Astrocyte (in vitro differentiated cells and primary cell): Measurements from ENCODE around the gene TMEM86A. TPM values are rescaled to one million over a fixed set of nuclear protein-coding genes. Genes with fewer than 3 reads are reported as not detected.

Experiments used
- DNase-seq: peaks from one replicate; pipeline ENCODE4 v3.0.0-alpha.2; 2010; ENCODE audit warnings: low read depth
- FAIRE-seq: peaks from 2 replicates; lab custom pipeline; 2011; peaks lifted over from hg19 to GRCh38; lab: Jason Lieb, UNC
- H2AFZ ChIP-seq: 2 replicates; pipeline ENCODE4 v1.6.0; 2012; ENCODE audit warnings: low read depth, low read length, inconsistent platforms
- H3K27ac ChIP-seq: 2 replicates; pipeline ENCODE4 v1.5.1; 2011; ENCODE audit warnings: low read depth, low read length, inconsistent platforms
- H3K27me3 ChIP-seq: 2 replicates; pipeline ENCODE4 v1.6.0; 2011; ENCODE audit warnings: low read length, inconsistent platforms; ENCODE audit not compliant: insufficient read depth
- H3K36me3 ChIP-seq: 2 replicates; pipeline ENCODE4 v1.5.1; 2011; ENCODE audit warnings: low read length, inconsistent platforms; ENCODE audit not compliant: insufficient read depth
- H3K4me1 ChIP-seq: 2 replicates; pipeline ENCODE4 v1.5.1; 2011; ENCODE audit warnings: low read length, inconsistent platforms; ENCODE audit not compliant: insufficient read depth
- H3K4me2 ChIP-seq: 2 replicates; pipeline ENCODE4 v1.6.0; 2012; ENCODE audit warnings: low read length, inconsistent platforms
- H3K4me3 ChIP-seq: 2 replicates; pipeline ENCODE4 v1.5.1; 2011; ENCODE audit warnings: low read depth, mild to moderate bottlenecking, low read length, inconsistent platforms; ENCODE audit not compliant: insufficient read depth
- H3K79me2 ChIP-seq: 2 replicates; pipeline ENCODE4 v1.6.0; 2012; ENCODE audit warnings: mild to moderate bottlenecking, low read length, inconsistent platforms; ENCODE audit not compliant: insufficient read depth
- H3K9ac ChIP-seq: 2 replicates; pipeline ENCODE4 v1.6.0; 2012; ENCODE audit warnings: mild to moderate bottlenecking, low read length, inconsistent platforms
- H3K9me3 ChIP-seq: 2 replicates; pipeline ENCODE4 v1.5.1; 2012; ENCODE audit warnings: low read depth, mild to moderate bottlenecking, low read length, inconsistent platforms; ENCODE audit not compliant: insufficient read depth
- H4K20me1 ChIP-seq: 2 replicates; pipeline ENCODE4 v1.6.0; 2012; ENCODE audit warnings: low read length, inconsistent platforms; ENCODE audit not compliant: insufficient read depth
- H3K27ac Mint-ChIP-seq: one replicate; pipeline ENCODE4 v1.8.0; 2021; ENCODE audit warnings: mild to moderate bottlenecking, mixed read lengths; ENCODE audit not compliant: unreplicated experiment
- H3K27me3 Mint-ChIP-seq: one replicate; pipeline ENCODE4 v1.8.0; 2021; ENCODE audit warnings: low read depth, mixed read lengths; ENCODE audit not compliant: unreplicated experiment
- H3K36me3 Mint-ChIP-seq: one replicate; pipeline ENCODE4 v1.8.0; 2021; ENCODE audit warnings: low read depth, mixed read lengths; ENCODE audit not compliant: unreplicated experiment
- H3K4me1 Mint-ChIP-seq: one replicate; pipeline ENCODE4 v1.8.0; 2021; ENCODE audit warnings: low read depth, mixed read lengths; ENCODE audit not compliant: unreplicated experiment
- H3K4me3 Mint-ChIP-seq: one replicate; pipeline ENCODE4 v1.8.0; 2021; ENCODE audit warnings: mild to moderate bottlenecking, moderate library complexity, mixed read lengths; ENCODE audit not compliant: unreplicated experiment
- H3K9me3 Mint-ChIP-seq: one replicate; pipeline ENCODE4 v1.8.0; 2021; ENCODE audit warnings: mild to moderate bottlenecking, mixed read lengths; ENCODE audit not compliant: unreplicated experiment
- EZH2 ChIP-seq: IDR thresholded peaks from 2 replicates; pipeline ENCODE4 v1.6.1; 2012; ENCODE audit warnings: mild to moderate bottlenecking, low read length, inconsistent platforms; ENCODE audit not compliant: insufficient read depth
- total RNA-seq: library from RNA; stranded (reverse); gene quantifications from 2 replicates; pipeline ENCODE4 v1.2.1, GENCODE V29; 2021
- TF ChIP-seq, protein P1 (sequence below): IDR thresholded peaks from 2 replicates; pipeline ENCODE4 v1.5.1; 2011; ENCODE audit warnings: low read depth, mild to moderate bottlenecking, inconsistent platforms, low read length, moderate library complexity; ENCODE audit not compliant: insufficient read depth

The TMEM86A gene
- total RNA-seq, 1 donor from 2014 or later, result 4.0 TPM

GRCh38 chr11:18697576-18697975 lies 1.0 kb upstream of the TMEM86A start:
- Mint-ChIP-seq H3K4me1 (peaks cover 38% of the 10 kb centered on the region), H3K27me3 (peaks cover 9% of the 10 kb centered on the region), H3K36me3 (peaks cover 7% of the 10 kb centered on the region), H3K4me3 (peak overlapping the region; percentile 77), H3K9me3 (no peaks in the 10 kb centered on the region), H3K27ac (no peak overlapping the region)
- Histone ChIP-seq H4K20me1 (no peaks in the 10 kb centered on the region), H3K4me3 (no peak overlapping the region), H2AFZ (peak overlapping the region; percentile 10), H3K27ac (no peak overlapping the region), H3K79me2 (no peaks in the 10 kb centered on the region), H3K9me3 (no peaks in the 10 kb centered on the region), H3K4me2 (no peak overlapping the region), H3K36me3 (no peaks in the 10 kb centered on the region), H3K9ac (no peak overlapping the region), H3K27me3 (no peaks in the 10 kb centered on the region), H3K4me1 (peaks cover 8% of the 10 kb centered on the region)
- TF ChIP-seq EZH2, result no peak
- TF ChIP-seq, protein P1, sequence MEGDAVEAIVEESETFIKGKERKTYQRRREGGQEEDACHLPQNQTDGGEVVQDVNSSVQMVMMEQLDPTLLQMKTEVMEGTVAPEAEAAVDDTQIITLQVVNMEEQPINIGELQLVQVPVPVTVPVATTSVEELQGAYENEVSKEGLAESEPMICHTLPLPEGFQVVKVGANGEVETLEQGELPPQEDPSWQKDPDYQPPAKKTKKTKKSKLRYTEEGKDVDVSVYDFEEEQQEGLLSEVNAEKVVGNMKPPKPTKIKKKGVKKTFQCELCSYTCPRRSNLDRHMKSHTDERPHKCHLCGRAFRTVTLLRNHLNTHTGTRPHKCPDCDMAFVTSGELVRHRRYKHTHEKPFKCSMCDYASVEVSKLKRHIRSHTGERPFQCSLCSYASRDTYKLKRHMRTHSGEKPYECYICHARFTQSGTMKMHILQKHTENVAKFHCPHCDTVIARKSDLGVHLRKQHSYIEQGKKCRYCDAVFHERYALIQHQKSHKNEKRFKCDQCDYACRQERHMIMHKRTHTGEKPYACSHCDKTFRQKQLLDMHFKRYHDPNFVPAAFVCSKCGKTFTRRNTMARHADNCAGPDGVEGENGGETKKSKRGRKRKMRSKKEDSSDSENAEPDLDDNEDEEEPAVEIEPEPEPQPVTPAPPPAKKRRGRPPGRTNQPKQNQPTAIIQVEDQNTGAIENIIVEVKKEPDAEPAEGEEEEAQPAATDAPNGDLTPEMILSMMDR, result no peak
- no peak for DNase-seq
- no peak for FAIRE-seq

- Histone ChIP-seq H3K27me3 (no peaks in the 10 kb centered on the region), H4K20me1 (no peaks in the 10 kb centered on the region), H3K27ac (no peak overlapping the region), H3K79me2 (no peaks in the 10 kb centered on the region), H3K4me3 (peak overlapping the region; percentile 47), H3K4me2 (peak overlapping the region; percentile 82), H3K36me3 (no peaks in the 10 kb centered on the region), H3K4me1 (peaks cover 8% of the 10 kb centered on the region), H2AFZ (peak overlapping the region; percentile 69), H3K9me3 (no peaks in the 10 kb centered on the region), H3K9ac (peak overlapping the region; percentile 29)
- TF ChIP-seq, protein P1, result no peak
- TF ChIP-seq EZH2, result no peak
- H3K27me3 Mint-ChIP-seq, result peaks cover 13% of the 10 kb centered on the region
- DNase-seq (no peak), FAIRE-seq (no peak)
- H3K9me3 Mint-ChIP-seq, result no peaks in the 10 kb centered on the region
- peaks cover 9% of the 10 kb centered on the region for H3K36me3 Mint-ChIP-seq
- peak overlapping the region; percentile 76 for H3K4me3 Mint-ChIP-seq
- H3K4me1 Mint-ChIP-seq, result peaks cover 38% of the 10 kb centered on the region
- no peak overlapping the region for H3K27ac Mint-ChIP-seq
Measured at GRCh38 chr11:18699269-18699596, 654 bp downstream of the TMEM86A start.

DNA sequence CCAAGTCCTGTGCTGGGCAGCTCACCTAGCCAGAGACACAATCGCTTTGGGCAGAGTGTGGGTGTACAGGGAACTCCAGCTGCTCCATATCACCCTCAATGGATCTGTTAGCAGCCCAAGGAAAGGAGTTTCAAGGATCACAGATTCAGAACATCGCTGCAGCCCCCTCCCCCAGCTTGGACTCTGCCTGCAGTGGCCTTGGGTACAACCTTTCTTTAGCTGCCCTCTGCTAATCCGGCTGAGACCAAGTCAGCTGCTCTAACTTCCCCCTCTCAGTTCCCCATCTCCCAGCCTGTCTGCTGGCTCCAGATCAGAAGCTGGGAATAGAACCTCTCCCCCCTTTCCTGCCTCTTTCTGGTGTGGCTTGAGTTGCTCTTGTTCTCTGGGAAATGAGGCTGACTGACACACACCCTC lies 1.3 kb downstream of the TMEM86A start:
- H3K9me3 Mint-ChIP-seq, result no peaks in the 10 kb centered on the region
- no peaks in the 10 kb centered on the region for H3K9me3 ChIP-seq
- DNase-seq (no peak), FAIRE-seq (no peak)
- no peak overlapping the region for H2AFZ ChIP-seq
- no peaks in the 10 kb centered on the region for H3K27me3 ChIP-seq
- peaks cover 9% of the 10 kb centered on the region for H3K36me3 Mint-ChIP-seq
- no peaks in the 10 kb centered on the region for H4K20me1 ChIP-seq
- H3K9ac ChIP-seq, result no peak overlapping the region
- H3K4me2 ChIP-seq, result no peak overlapping the region
- H3K27me3 Mint-ChIP-seq, result peaks cover 16% of the 10 kb centered on the region
- H3K36me3 ChIP-seq, result no peaks in the 10 kb centered on the region
- H3K27ac Mint-ChIP-seq, result peak overlapping the region; percentile 22
- H3K4me1 Mint-ChIP-seq, result peaks cover 38% of the 10 kb centered on the region
- H3K27ac ChIP-seq, result no peak overlapping the region
- no peaks in the 10 kb centered on the region for H3K79me2 ChIP-seq
- H3K4me1 ChIP-seq, result peaks cover 8% of the 10 kb centered on the region
- H3K4me3 ChIP-seq, result no peak overlapping the region
- TF ChIP-seq EZH2, result no peak
- TF ChIP-seq, protein P1, result no peak
- peak overlapping the region; percentile 76 for H3K4me3 Mint-ChIP-seq
